Retinal pigment epithelial cell (primary cell): Measurements from ENCODE around the gene TYSND1.

ENCODE experiments used
- DNase-seq: peaks from one replicate; pipeline ENCODE4 v3.0.0-alpha.2; 2010; ENCODE audit warnings: low read depth
- H3K4me3 ChIP-seq: 2 replicates; pipeline ENCODE4 v1.5.1; 2011; ENCODE audit warnings: mild to moderate bottlenecking, low read length, control low read depth, moderate library complexity
- CTCF ChIP-seq: conservative IDR thresholded peaks from 2 replicates; pipeline ENCODE4 v1.5.1; 2011; ENCODE audit warnings: low read depth, low read length, control low read depth, inconsistent platforms

TYSND1 gene

GRCh38 chr10:70140297-70140696 is 6.2 kb downstream of the TYSND1 start:
- no peak overlapping the region for H3K4me3 ChIP-seq
- TF ChIP-seq CTCF, result no peak
- no peak for DNase-seq

GRCh38 chr10:70139997-70140250 is 6.6 kb downstream of the TYSND1 start:
- no peak for TF ChIP-seq CTCF

GRCh38 chr10:70139151-70139996 is 7.1 kb downstream of the TYSND1 start:
- no peak for TF ChIP-seq CTCF
- DNase-seq, result no peak
- H3K4me3 ChIP-seq, result no peak overlapping the region

More at GRCh38 chr10:70139997-70140250, 6.6 kb downstream of the TYSND1 start:
- no peak for DNase-seq
- no peak overlapping the region for H3K4me3 ChIP-seq

GRCh38 chr10:70137927-70138883 is 8.3 kb downstream of the TYSND1 start:
- DNase-seq, result no peak
- no peak for TF ChIP-seq CTCF
- no peak overlapping the region for H3K4me3 ChIP-seq

- no peak for DNase-seq
- TF ChIP-seq CTCF, result no peak
- H3K4me3 ChIP-seq, result no peak overlapping the region
These were observed 9.4 kb downstream of the TYSND1 start for GRCh38 chr10:70137135-70137534.

GRCh38 chr10:70135684-70136083 is 10.8 kb downstream of the TYSND1 start:
- no peak for TF ChIP-seq CTCF
- no peak overlapping the region for H3K4me3 ChIP-seq
- DNase-seq, result no peak
